Urinary bladder (tissue), 4 donors: ENCODE data around the gene FBN3. TPM values are rescaled to one million over a fixed set of nuclear protein-coding genes. Genes with fewer than 3 reads are reported as not detected.

Experiments
- DNase-seq: peaks from one replicate; pipeline ENCODE4 v3.0.0-alpha.2; 2015; ENCODE audit errors: extremely low spot score
- H3K27ac ChIP-seq: one replicate; pipeline ENCODE4 v1.5.1; 2013; ENCODE audit warnings: low read depth, mild to moderate bottlenecking, moderate library complexity
- H3K36me3 ChIP-seq: one replicate; pipeline ENCODE4 v1.6.1; 2013; ENCODE audit warnings: mild to moderate bottlenecking, moderate library complexity; ENCODE audit not compliant: insufficient read depth
- H3K4me1 ChIP-seq: one replicate; pipeline ENCODE4 v1.6.1; 2013; ENCODE audit warnings: mild to moderate bottlenecking, moderate library complexity; ENCODE audit not compliant: insufficient read depth
- H3K4me3 ChIP-seq: one replicate; pipeline ENCODE4 v1.5.1; 2013; ENCODE audit warnings: low read depth, low read length
- WGBS: extraction: QIAGEN DNeasy Blood & Tissue Kit; methylation state at CpG from one replicate; pipeline ENCODE4 v1.1.7; 2013; 5-methylcytosine and 5-hydroxymethylcytosine counted together
- polyA plus RNA-seq: library from polyadenylated mRNA; stranded (reverse); fragments of 200-250 nt; gene quantifications from one replicate; pipeline ENCODE4 v1.2.3, GENCODE V29; 2013
- total RNA-seq: library from RNA; depleted of rRNA; stranded (reverse); fragments of >200 nt; gene quantifications from one replicate; pipeline ENCODE4 v1.2.3, GENCODE V29; 2014
- donor health status: healthy with polysubstance abuse.
- donor health status: healthy.

The FBN3 gene
- total and polyA plus RNA-seq, 2 donors = 2.3 TPM; not detected in 1

GRCh38 chr19:8097681-8098567 lies 51.5 kb downstream of the FBN3 start:
- Histone ChIP-seq H3K36me3 (no peaks in the 10 kb centered on the region), H3K4me3 (no peak overlapping the region), H3K27ac (no peak overlapping the region), H3K4me1 (no peaks in the 10 kb centered on the region)
- no peak for DNase-seq
- WGBS = 92% methylated on average over 5 of the region's 5 CpGs

- H3K36me3 ChIP-seq = no peaks in the 10 kb centered on the region
- H3K4me1 ChIP-seq = no peaks in the 10 kb centered on the region
- no peak for DNase-seq
- no peak overlapping the region for H3K4me3 ChIP-seq
- no peak overlapping the region for H3K27ac ChIP-seq
- WGBS = 92% methylated on average over 10 of the region's 10 CpGs
Measured at GRCh38 chr19:8097198-8097597, 52.2 kb downstream of the FBN3 start.

- no peaks in the 10 kb centered on the region for H3K36me3 ChIP-seq
- no peaks in the 10 kb centered on the region for H3K4me1 ChIP-seq
- H3K4me3 ChIP-seq = no peak overlapping the region
- DNase-seq = no peak
- no peak overlapping the region for H3K27ac ChIP-seq
- 98% methylated on average over 3 of the region's 3 CpGs for WGBS
Measured at GRCh38 chr19:8096071-8096470, 53.3 kb downstream of the FBN3 start.

GRCh38 chr19:8095354-8095886 lies 54.0 kb downstream of the FBN3 start:
- Histone ChIP-seq H3K4me3 (no peak overlapping the region), H3K36me3 (no peaks in the 10 kb centered on the region), H3K27ac (no peak overlapping the region), H3K4me1 (no peaks in the 10 kb centered on the region)
- no peak for DNase-seq
- WGBS = 80% methylated on average over 2 of the region's 2 CpGs

GRCh38 chr19:8094336-8094735 lies 55.1 kb downstream of the FBN3 start:
- WGBS = 91% methylated on average over 6 of the region's 6 CpGs
- no peak overlapping the region for H3K27ac ChIP-seq
- no peaks in the 10 kb centered on the region for H3K4me1 ChIP-seq
- DNase-seq = no peak
- no peak overlapping the region for H3K4me3 ChIP-seq
- no peaks in the 10 kb centered on the region for H3K36me3 ChIP-seq

GRCh38 chr19:8093740-8094139 lies 55.7 kb downstream of the FBN3 start:
- no peak for DNase-seq
- Histone ChIP-seq H3K4me3 (no peak overlapping the region), H3K4me1 (no peaks in the 10 kb centered on the region), H3K27ac (no peak overlapping the region), H3K36me3 (no peaks in the 10 kb centered on the region)
- 92% methylated on average over 2 of the region's 2 CpGs for WGBS

GRCh38 chr19:8090950-8091349 lies 58.4 kb downstream of the FBN3 start:
- Histone ChIP-seq H3K27ac (no peak overlapping the region), H3K36me3 (no peaks in the 10 kb centered on the region), H3K4me3 (no peak overlapping the region), H3K4me1 (no peaks in the 10 kb centered on the region)
- no peak for DNase-seq
- WGBS = 93% methylated on average over 2 of the region's 2 CpGs

GRCh38 chr19:8089664-8090601 lies 59.5 kb downstream of the FBN3 start:
- Histone ChIP-seq H3K36me3 (no peaks in the 10 kb centered on the region), H3K4me1 (no peaks in the 10 kb centered on the region), H3K27ac (no peak overlapping the region), H3K4me3 (no peak overlapping the region)
- no peak for DNase-seq
- 85% methylated on average over 19 of the region's 19 CpGs for WGBS

- 85% methylated on average over 8 of the region's 8 CpGs for WGBS
- no peak for DNase-seq
- Histone ChIP-seq H3K36me3 (no peaks in the 10 kb centered on the region), H3K4me3 (no peak overlapping the region), H3K4me1 (no peaks in the 10 kb centered on the region), H3K27ac (no peak overlapping the region)
Measured at GRCh38 chr19:8088752-8089663, 60.4 kb downstream of the FBN3 start.

GRCh38 chr19:8087876-8088275 lies 61.5 kb downstream of the FBN3 start:
- Histone ChIP-seq H3K4me3 (no peak overlapping the region), H3K4me1 (no peaks in the 10 kb centered on the region), H3K27ac (no peak overlapping the region), H3K36me3 (no peaks in the 10 kb centered on the region)
- WGBS = 96% methylated on average over 15 of the region's 15 CpGs
- no peak for DNase-seq

- Histone ChIP-seq H3K4me1 (no peaks in the 10 kb centered on the region), H3K4me3 (no peak overlapping the region), H3K36me3 (no peaks in the 10 kb centered on the region), H3K27ac (no peak overlapping the region)
- no peak for DNase-seq
- WGBS = 96% methylated on average over 13 of the region's 13 CpGs
Measured at GRCh38 chr19:8086849-8087248, 62.5 kb downstream of the FBN3 start.

- Histone ChIP-seq H3K36me3 (no peaks in the 10 kb centered on the region), H3K4me3 (no peak overlapping the region), H3K27ac (no peak overlapping the region), H3K4me1 (no peaks in the 10 kb centered on the region)
- DNase-seq = no peak
- 72% methylated on average over 20 of the region's 20 CpGs for WGBS
Measured at GRCh38 chr19:8085598-8086408, 63.6 kb downstream of the FBN3 start.
